HEK293T (cell line): ENCODE measurements around the gene CADM3.

Experiments
- CTCF ChIA-PET: fragments of 350-600 bp; formaldehyde crosslinking; extraction: SDS; loops from one replicate; lab custom pipeline; 2021; ENCODE audit warnings: antibody characterized with exemption, inconsistent platforms; lab: Yijun Ruan, JAX
- POLR2A ChIA-PET: fragments of 350-600 bp; formaldehyde crosslinking; extraction: SDS; loops from one replicate; lab custom pipeline; 2020; ENCODE audit warnings: antibody characterized with exemption, inconsistent platforms; lab: Yijun Ruan, JAX
- DNase-seq: peaks from one replicate; pipeline ENCODE4 v3.0.0; 2012; ENCODE audit warnings: mixed read lengths; ENCODE audit errors: extremely low spot score
- ARNT ChIP-seq: fragments of 450-650 bp; IDR thresholded peaks from 2 replicates; pipeline ENCODE4 v1.6.1; 2017; ENCODE audit warnings: mild to moderate bottlenecking
- BHLHE40 ChIP-seq: fragments of 450-650 bp; IDR thresholded peaks from 2 replicates; pipeline ENCODE4 v1.6.1; 2016; ENCODE audit warnings: mild to moderate bottlenecking, moderate library complexity, borderline replicate concordance
- CTBP1 ChIP-seq: fragments of 450-650 bp; IDR thresholded peaks from 2 replicates; pipeline ENCODE4 v1.6.1; 2016; ENCODE audit warnings: borderline replicate concordance
- ELF4 ChIP-seq: fragments of 450-650 bp; IDR thresholded peaks from 2 replicates; pipeline ENCODE4 v1.6.1; 2017; ENCODE audit warnings: antibody characterized with exemption
- FOXA1 ChIP-seq: fragments of 450-650 bp; IDR thresholded peaks from 2 replicates; pipeline ENCODE4 v1.6.1; 2016; ENCODE audit warnings: mild to moderate bottlenecking
- FOXK2 ChIP-seq: fragments of 450-650 bp; IDR thresholded peaks from 2 replicates; pipeline ENCODE4 v1.6.1; 2016; ENCODE audit warnings: mild to moderate bottlenecking
- FOXM1 ChIP-seq: fragments of 450-650 bp; IDR thresholded peaks from 2 replicates; pipeline ENCODE4 v1.6.1; 2017; ENCODE audit warnings: mild to moderate bottlenecking, borderline replicate concordance
- HDGF ChIP-seq: fragments of 450-650 bp; IDR thresholded peaks from 2 replicates; pipeline ENCODE4 v1.6.1; 2017; ENCODE audit warnings: antibody characterized with exemption, borderline replicate concordance
- L3MBTL2 ChIP-seq: fragments of 450-650 bp; conservative IDR thresholded peaks from 2 replicates; pipeline ENCODE4 v1.6.1; 2016; ENCODE audit warnings: mild to moderate bottlenecking
- LEF1 ChIP-seq: fragments of 450-650 bp; IDR thresholded peaks from 2 replicates; pipeline ENCODE4 v1.6.1; 2017; ENCODE audit warnings: mild to moderate bottlenecking, borderline replicate concordance
- NFRKB ChIP-seq: fragments of 450-650 bp; IDR thresholded peaks from 2 replicates; pipeline ENCODE4 v1.6.1; 2016; ENCODE audit warnings: mild to moderate bottlenecking, moderate library complexity
- SP1 ChIP-seq: fragments of 450-650 bp; IDR thresholded peaks from 2 replicates; pipeline ENCODE4 v1.6.1; 2017
- SUZ12 ChIP-seq: fragments of 450-650 bp; IDR thresholded peaks from 2 replicates; pipeline ENCODE4 v1.6.1; 2016; ENCODE audit warnings: mild to moderate bottlenecking
- TARDBP ChIP-seq: fragments of 450-650 bp; IDR thresholded peaks from 2 replicates; pipeline ENCODE4 v1.6.1; 2016
- ZNF384 ChIP-seq: fragments of 450-650 bp; IDR thresholded peaks from 2 replicates; pipeline ENCODE4 v1.6.1; 2016
- TF ChIP-seq, protein P1 (sequence below): fragments of 450-650 bp; IDR thresholded peaks from 2 replicates; pipeline ENCODE4 v1.6.1; 2016

CADM3 gene

DNA sequence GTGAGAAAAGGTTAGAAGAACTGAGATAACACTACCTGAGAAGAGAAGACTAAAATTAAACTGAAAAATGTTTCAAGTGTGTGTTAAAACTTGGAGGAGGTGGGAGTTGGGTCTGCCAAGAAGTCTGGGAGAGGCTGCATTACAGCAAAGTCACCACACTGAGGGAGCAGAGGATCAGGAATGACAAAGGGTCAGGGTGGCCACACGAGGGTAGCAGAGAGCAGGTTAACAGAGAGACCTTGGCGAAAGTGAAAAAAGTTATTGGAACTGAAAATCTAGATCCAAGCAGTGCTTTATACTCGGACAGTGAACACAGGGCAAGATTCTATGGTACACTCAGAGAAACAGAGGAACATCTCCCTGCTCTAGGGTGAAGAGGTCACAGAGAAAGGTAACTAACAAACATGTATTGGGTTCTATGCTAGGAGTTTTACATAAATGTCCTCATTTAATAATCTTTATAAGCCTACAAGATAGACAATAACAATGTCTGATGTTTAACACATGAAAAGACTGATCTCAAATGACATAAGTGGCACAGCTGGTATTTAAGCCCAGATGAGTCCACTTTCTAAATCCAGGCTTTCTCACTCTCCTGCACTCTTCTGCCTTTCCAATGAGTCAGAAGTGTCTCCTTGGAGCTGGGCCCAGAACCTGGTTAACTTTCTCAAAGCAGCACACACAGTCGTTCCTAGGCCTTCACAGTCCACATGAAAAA lies 10.3 kb upstream of the CADM3 start:
- CTCF ChIA-PET, result interaction anchor here (0.6 to 1.0 kb wide), 4 partner anchors 50 to 1125 kb away, joined by 3 to 8 read pairs (median 4); no protein-coding TSS in a partner anchor
- DNase-seq, result peak; percentile 80
- POLR2A ChIA-PET, result no interaction called here
- TF ChIP-seq ELF4 (no peak), SUZ12 (no peak), FOXM1 (no peak), HDGF (no peak), BHLHE40 (no peak), NFRKB (no peak), TARDBP (no peak), FOXK2 (no peak), SP1 (no peak), FOXA1 (no peak), ARNT (no peak), ZNF384 (no peak), CTBP1 (no peak), L3MBTL2 (no peak)
- TF ChIP-seq, protein P1, sequence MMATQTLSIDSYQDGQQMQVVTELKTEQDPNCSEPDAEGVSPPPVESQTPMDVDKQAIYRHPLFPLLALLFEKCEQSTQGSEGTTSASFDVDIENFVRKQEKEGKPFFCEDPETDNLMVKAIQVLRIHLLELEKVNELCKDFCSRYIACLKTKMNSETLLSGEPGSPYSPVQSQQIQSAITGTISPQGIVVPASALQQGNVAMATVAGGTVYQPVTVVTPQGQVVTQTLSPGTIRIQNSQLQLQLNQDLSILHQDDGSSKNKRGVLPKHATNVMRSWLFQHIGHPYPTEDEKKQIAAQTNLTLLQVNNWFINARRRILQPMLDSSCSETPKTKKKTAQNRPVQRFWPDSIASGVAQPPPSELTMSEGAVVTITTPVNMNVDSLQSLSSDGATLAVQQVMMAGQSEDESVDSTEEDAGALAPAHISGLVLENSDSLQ, result no peak

DNA sequence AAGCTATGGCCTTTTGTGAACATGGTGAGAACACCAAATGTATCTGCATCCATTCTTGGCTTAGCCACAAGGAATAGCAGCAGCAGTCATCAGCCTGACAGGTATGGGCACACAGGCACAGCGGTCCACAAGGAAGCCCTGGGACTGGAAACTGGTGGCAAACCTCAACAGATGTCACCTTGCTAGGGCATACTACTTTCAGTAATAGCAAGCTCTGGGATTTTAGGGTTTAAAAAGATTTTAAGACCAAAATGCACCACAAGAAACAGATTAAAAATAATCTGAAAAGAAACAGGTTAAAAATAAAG lies 9.7 kb upstream of the CADM3 start:
- TF ChIP-seq LEF1 (no peak), SUZ12 (no peak), FOXK2 (no peak), ZNF384 (no peak), SP1 (no peak), FOXM1 (no peak), ARNT (no peak), FOXA1 (no peak), ELF4 (no peak), TARDBP (no peak), NFRKB (no peak), CTBP1 (no peak), L3MBTL2 (no peak), HDGF (no peak), BHLHE40 (no peak)
- TF ChIP-seq, protein P1, result no peak
- ChIA-PET POLR2A (no interaction called here), CTCF (interaction anchor here (0.6 to 1.0 kb wide), 3 partner anchors 49 to 846 kb away, joined by 3 to 8 read pairs (median 6); no protein-coding TSS in a partner anchor)
- DNase-seq, result no peak

DNA sequence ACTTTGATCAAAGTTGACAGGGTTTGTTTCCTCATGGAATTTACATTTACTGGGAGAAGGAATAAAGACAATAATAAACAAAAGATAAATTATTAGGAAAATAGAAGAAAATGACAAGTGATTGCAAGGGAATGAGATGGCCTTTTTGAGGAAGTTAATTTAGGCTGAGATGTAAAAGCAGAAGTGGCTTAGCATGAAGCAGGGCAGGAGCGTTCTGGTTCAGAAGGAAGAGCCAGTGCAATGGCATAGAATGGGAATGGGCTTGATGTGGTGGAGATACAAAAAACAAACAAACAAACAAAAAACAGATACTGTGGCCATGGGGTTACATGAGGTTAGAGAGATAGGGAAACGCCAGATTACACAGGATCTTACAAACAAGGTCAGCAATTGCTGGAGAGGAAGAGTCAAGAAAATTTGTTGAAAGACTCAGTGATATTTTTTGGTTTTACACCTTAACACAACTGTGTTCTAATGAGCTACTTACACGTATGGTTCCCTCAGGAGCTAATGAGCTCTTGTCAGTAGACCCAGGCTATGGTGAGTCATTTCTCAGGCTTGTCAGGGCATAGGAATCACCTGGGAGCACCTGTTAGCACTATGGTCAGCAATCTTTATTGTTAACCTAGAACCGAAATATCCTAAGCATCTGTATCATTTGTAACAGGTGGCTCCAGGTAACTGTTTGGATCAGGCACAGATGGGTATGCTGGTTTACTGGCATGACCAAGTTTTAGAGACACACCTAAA lies 8.7 kb upstream of the CADM3 start:
- POLR2A ChIA-PET, result no interaction called here
- DNase-seq, result no peak
- CTCF ChIA-PET, result interaction anchor here (1.0 to 1.2 kb wide), 2 partner anchors 35 to 48 kb away, joined by 4 to 8 read pairs; no protein-coding TSS in a partner anchor
- TF ChIP-seq L3MBTL2 (no peak), FOXK2 (no peak), BHLHE40 (no peak), CTBP1 (no peak), SUZ12 (no peak), ARNT (no peak), FOXM1 (no peak), LEF1 (no peak), HDGF (no peak), ZNF384 (no peak), NFRKB (no peak), FOXA1 (no peak), SP1 (no peak), TARDBP (no peak), ELF4 (no peak)
- TF ChIP-seq, protein P1, result no peak

DNA sequence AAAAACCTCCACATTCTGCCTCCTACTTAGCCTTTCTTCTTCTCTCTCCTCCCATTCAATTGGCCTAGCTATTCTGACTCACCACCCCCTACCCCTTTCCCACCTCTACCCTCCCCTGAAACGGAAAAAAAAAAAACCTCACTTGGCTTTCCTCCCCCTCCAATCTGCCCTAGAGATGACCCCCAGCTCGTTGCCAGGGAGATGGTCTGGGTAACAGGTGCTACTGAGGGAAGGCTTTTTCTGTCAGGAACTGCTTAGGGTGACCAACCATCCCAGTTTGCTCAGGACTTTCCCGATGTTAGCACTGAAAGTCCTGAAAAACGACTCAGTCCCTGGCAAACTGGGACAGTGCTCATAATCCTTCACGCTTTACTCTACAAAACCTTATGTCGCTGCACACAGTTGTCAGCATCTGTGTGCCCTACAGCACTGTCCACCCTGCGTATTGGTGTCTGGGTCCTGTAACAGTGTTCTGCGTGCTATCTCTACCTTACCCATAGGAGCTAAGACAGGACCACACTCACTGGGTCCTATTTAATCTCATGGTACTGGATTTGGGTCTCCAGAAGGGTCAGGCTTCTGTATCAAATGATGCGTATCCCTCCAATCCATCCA lies 7.7 kb upstream of the CADM3 start:
- TF ChIP-seq ARNT (no peak), NFRKB (no peak), FOXK2 (no peak), ELF4 (no peak), TARDBP (no peak), LEF1 (no peak), BHLHE40 (no peak), SUZ12 (no peak), SP1 (no peak), HDGF (no peak), FOXA1 (no peak), CTBP1 (no peak), ZNF384 (no peak)
- TF ChIP-seq, protein P1, result no peak
- POLR2A ChIA-PET, result no interaction called here
- CTCF ChIA-PET, result interaction anchor here (1.2 to 1.4 kb wide), 2 partner anchors 32 to 34 kb away, joined by 3 to 4 read pairs; no protein-coding TSS in a partner anchor
- no peak for DNase-seq
